Umbilical cord (tissue), 2 donors: ENCODE data around the gene CST3. TPM values are rescaled to one million over a fixed set of nuclear protein-coding genes. Genes with fewer than 3 reads are reported as not detected.
"Not testable (repeated sequence)": the region's sequence is repeated elsewhere in the genome, so short reads cannot be mapped to it uniquely, and the experiment has no call there.

Source experiments
- DNase-seq: peaks from one replicate; pipeline ENCODE4 v3.0.0-alpha.2; 2015; ENCODE audit warnings: low spot score
- total RNA-seq: library from RNA; depleted of rRNA; stranded (reverse); fragments of >200 nt; gene quantifications from one replicate; pipeline ENCODE4 v1.2.3, GENCODE V29; 2014; ENCODE audit warnings: low replicate concordance; ENCODE audit not compliant: insufficient read depth

CST3 gene
- 92.7 TPM for total RNA-seq

DNA sequence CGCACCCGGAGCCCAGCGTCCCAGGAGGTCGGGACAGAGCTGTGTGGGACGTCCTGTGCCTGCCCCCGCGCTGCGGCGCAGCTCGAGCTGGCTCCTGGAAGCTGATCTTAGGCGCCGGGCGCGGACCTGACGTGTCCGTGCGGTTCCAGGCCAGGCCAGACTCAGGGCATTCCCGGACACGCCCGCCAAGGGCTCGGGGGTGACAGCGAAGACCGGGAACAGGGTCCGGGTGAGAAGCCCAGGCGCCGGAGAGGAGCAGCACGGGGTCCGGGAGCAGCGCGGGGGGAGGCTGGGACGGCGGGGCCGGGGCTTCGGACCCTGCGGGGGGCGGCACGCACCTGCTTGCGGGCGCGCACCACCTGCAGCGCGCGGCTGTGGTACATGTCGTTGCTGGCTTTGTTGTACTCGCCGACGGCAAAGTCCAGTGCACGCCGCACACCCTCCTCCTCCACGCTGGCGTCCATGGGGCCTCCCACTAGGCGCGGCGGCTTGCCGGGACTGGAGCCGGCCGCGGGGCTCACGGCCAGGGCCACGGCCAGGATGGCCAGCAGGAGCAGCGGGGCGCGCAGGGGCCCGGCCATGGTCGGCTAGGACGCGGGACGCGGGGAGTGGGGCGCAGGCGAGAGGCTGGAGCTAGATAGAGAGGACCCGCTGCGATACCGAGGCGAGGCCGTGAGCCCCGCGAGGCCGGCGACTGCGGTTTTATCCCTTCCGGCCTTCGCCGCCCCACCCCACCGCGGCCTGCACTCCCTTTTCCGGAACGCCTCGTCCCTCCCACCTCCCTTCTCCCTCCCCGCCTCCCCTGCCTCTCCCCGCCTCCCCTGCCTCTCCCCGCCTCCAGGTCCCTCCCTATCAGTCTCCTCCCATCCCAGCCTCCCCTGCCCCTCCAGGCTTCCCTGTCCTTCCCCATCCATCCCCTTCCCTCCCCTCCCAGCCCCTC, at the start of gene CST3:
TSS of gene CST3 (minus strand) at position 674 of the 940 bp plus-strand sequence. CDS start at position 581, 93 bp downstream.
- peak; percentile 88 for DNase-seq

- no peak for DNase-seq
These were observed 48.4 kb upstream of the CST3 start for GRCh38 chr20:23686046-23686750.

DNA sequence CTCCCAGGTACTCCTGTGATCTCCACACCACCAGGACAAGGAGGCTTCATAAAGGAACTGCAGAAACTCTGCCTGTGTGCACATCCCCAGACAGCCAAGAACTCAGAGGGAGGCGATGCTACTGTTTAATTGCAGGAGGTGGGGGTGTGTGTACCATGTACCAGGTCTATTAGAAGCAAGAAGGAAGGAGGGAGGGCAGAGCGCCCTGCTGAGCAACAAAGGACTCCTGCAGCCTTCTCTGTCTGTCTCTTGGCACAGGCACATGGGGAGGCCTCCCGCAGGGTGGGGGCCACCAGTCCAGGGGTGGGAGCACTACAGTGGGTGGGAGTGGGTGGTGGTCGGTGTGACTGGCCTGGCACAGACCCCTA, 47.8 kb upstream of the CST3 start:
- DNase-seq = not testable (repeated sequence)

DNA sequence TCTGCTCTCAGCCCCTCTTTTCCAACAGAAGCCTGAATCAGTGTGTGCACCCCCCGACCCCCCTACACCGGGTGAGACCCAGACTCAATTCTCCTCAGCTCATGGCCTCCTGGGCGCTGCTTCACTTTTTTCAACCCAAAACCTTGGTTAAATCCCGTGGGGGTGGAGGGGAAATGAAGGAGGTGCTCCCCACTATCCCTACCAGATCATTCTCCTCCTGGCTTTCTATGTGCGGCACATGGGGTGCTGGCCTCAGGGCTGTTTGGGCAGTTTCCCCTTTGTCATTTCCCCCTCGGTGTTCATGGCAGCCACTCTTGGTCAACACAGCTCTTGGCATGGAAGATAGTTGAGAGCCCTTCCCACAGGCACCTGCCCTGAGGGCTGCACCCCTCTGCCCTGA, 46.5 kb upstream of the CST3 start:
- no peak for DNase-seq

DNA sequence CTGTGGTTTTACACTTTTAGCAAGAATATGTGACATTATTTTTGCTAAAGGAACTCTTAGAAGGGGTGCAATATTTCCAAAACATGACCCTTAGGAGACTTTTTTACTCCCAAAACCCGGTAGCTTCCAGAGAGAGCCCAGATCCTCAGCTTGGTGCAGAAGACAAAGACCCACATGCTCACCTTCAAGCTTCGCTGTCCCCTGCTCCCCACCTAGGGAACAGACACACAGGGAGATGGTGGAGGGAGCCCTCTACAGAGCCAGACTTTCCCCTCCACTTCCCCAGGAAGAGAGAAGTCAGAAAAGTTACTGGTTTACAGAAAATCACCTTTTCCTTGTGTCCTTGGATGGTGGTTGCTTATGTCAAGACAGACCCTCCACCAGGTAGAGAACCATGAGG, 46.1 kb upstream of the CST3 start:
- no peak for DNase-seq

DNA sequence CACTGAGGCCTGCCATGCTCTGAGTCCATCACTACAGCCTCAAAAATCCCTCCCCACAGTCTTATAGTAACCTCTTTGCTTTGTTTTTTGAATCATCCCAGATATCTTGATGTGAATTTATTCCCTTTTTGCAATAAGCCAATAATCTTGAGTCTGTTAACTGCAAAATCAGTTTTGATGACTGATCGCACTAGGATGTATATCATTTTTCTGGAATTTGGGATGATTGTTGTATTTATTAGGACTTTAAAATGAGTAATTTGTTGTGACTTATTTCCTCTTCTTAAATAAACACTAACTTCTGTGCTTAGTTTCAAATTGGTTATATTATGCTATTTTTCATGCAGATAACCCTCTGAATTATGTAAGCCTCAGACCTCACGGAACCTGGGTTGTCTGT, 45.5 kb upstream of the CST3 start:
- no peak for DNase-seq

- no peak for DNase-seq
These were observed 42.4 kb upstream of the CST3 start for GRCh38 chr20:23680146-23680545.

- DNase-seq = no peak
These were observed 41.7 kb upstream of the CST3 start for GRCh38 chr20:23679133-23680092.

DNA sequence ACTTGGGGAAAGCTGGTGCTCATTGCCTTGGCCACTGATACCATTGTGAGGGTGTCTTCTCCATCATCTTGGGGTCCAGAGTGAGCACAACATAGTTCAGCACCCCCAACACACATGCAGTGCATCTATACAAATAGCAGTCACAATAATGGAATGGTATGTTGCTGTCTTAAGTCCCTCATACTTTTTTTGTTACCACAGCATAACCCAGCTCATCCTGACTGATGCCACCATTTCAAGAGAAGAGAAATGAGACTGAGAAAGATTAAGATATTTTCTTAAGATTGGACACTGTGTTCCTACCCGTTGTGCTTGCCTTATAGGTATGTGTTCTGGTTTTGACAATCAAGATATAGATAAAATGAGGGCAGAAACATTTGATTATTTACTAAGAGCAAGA, 35.5 kb upstream of the CST3 start:
- DNase-seq = no peak

DNA sequence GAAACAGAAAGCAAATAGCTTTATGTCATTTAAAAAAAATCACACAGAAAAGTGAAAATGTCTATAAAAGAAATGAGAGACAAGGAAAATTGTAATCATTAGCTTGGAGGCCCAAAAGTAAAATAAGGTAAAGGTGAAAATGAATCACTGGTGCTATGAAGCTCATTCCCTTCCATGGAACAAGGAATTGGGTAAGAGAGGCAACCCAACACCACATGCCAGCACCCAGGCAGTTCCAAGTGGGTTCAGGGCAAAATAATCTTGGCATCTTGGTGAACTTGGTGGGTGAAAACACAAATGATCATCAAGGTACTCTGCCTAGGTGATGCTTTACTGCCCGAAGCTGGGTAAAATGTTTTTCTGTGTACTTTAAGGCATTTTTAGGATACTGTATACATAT, 34.4 kb upstream of the CST3 start:
- DNase-seq = no peak

- DNase-seq = no peak
These were observed 33.7 kb upstream of the CST3 start for GRCh38 chr20:23671479-23671878.

DNA sequence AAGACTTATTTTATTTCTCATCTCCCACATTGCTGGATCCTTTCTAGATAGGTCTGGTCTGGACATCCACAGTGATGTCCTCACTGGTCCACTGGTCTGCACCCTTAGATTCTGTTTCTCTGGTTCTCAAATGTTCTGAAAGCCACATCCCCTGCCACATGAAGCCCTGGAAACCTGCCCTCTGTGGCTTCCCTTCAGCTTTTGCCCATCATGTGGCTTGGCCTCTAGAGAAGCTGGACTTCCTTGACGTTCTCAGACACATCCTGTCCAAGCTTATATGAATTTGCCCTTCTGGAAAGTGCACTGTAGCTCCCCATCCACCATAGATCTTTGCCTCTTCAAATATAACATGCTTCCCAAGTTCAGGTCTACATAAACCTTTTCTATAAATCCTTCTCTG, 32.6 kb upstream of the CST3 start:
- DNase-seq = no peak

- DNase-seq = no peak
These were observed 32.1 kb upstream of the CST3 start for GRCh38 chr20:23669866-23670265.

DNA sequence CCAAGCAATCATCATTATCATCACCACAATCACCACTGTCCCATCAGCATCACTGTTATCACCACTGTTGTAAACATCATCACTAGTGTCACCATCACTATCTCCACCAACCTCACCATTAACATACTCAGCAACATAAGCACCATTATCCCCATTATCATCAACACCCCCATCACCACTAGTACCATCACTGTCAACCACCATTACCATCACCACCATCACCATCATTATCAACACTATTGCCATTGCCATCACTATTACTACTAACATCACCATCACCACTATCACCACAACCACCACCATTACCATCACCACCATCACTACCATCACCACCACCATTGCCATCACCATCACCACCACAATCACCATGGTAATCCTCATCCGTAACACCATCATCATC, 31.6 kb upstream of the CST3 start:
- no peak for DNase-seq

DNA sequence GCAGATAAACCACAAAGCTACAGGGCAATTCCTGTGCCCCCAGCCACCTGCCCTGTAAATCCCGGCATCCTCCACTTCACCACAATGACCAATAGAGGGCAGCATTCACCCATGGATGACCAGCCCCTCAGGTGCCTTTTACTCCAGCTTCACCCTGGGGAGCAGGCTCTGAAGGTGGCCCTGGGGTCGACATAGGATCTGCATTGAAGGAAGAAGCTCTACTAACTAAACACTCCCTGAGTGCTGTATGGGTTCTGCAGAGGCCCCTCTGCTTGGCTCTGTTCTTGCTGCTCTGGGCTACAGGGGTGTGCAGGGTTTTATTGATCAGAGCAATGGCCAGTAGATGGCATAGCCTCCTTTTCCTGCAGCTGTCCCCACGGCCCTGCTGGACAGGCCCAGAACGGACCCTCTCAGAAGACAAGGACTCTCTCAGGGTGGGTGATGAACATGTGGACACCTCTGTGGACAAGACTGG, 30.8 kb upstream of the CST3 start:
- DNase-seq = peak; percentile 25

- no peak for DNase-seq
These were observed 29.9 kb upstream of the CST3 start for GRCh38 chr20:23667666-23668065.

DNA sequence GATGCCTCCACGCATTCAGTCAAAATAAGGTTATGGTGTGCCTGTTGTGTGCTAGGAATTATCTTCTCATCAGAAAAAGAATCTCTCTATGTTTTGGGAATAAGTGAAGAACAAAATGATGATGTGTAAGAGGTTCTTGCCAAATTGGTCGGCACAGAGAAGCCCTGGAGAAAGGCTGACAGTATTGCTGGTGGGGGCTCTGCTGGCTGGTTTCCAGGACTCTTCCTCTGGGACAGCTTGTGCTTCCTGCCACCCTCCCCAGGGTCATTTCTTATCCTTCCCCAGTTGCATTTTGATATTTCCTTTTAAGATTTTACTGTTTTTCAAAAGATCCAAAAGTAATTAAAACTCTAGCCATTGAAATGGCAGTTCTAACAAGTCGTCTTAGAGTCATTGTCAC, 28.9 kb upstream of the CST3 start:
- DNase-seq = no peak

- DNase-seq = no peak
These were observed 28.4 kb upstream of the CST3 start for GRCh38 chr20:23666189-23666588.

GRCh38 chr20:23664954-23665353, 27.2 kb upstream of the CST3 start:
- DNase-seq = no peak

DNA sequence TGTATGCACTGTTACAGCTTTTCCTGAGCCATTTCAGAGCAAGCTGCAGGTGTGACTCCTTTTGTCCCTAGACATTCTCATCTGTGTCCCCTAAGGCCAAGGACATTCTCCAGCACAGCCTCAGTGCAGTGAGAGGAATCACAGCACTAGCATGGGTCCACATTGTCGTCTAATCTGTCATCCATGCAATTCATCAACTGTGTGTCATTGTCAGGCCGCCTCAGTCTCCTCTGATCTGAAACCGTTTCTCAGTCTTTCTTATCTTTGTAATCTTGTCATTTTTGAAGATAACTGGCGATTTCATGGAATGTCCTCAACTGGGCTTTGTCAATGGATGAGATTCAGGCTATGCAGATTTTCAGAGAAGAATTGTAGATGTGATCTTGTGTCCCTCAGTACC, 26.3 kb upstream of the CST3 start:
- DNase-seq = not testable (repeated sequence)

DNA sequence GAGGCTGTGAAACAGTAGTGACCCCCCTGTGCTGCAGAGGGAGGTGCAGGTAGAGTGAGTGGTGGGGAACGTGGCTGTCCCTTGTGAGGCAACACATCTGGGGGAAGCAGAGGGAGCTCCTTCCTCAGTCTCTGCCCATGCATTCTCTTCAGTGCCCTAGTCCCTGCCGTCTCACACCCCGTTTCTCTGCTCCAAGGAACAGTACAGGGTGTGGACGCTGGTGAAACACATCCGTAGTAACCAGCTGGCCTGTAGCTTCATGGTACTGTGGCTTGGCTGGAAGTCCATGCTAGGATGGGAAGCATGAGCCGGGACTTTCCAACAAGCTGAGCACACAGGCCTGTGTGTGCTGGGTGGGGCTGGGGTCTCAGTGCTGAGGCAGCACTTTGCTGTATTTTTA, 25.4 kb upstream of the CST3 start:
- no peak for DNase-seq
